ENCODE data around the gene SRRD.

SRRD gene

GRCh38 chr22:26536762-26537134 lies 53.1 kb downstream of the SRRD start:
- peaks cover 3% of the 10 kb centered on the region for H3K36me3 Mint-ChIP-seq (ENCODE audit: low read depth)
- no peak overlapping the region for H3K27ac Mint-ChIP-seq
- H3K4me1 Mint-ChIP-seq: no peaks in the 10 kb centered on the region
- no peaks in the 10 kb centered on the region for H3K9me3 Mint-ChIP-seq
- TF ChIP-seq CTCF (IDR thresholded peaks at IDR 0.05; ENCODE audit: unreplicated experiment in 3 of 3): no peak
- no peaks in the 10 kb centered on the region for H3K27me3 Mint-ChIP-seq (ENCODE audit: low read depth)
- no peak overlapping the region for H3K4me3 Mint-ChIP-seq

- H3K4me1 Mint-ChIP-seq: no peaks in the 10 kb centered on the region
- no peaks in the 10 kb centered on the region for H3K27me3 Mint-ChIP-seq (ENCODE audit: low read depth)
- H3K27ac Mint-ChIP-seq: no peak overlapping the region
- no peaks in the 10 kb centered on the region for H3K9me3 Mint-ChIP-seq
- peaks cover 7% of the 10 kb centered on the region for H3K36me3 Mint-ChIP-seq (ENCODE audit: low read depth)
- no peak overlapping the region for H3K4me3 Mint-ChIP-seq
- TF ChIP-seq CTCF (IDR thresholded peaks at IDR 0.05; ENCODE audit: unreplicated experiment in 3 of 3): no peak
These were observed 56.4 kb downstream of the SRRD start for GRCh38 chr22:26540119-26540518.

GRCh38 chr22:26541167-26541819 lies 57.6 kb downstream of the SRRD start:
- H3K36me3 Mint-ChIP-seq (ENCODE audit: low read depth): peaks cover 7% of the 10 kb centered on the region
- no peak overlapping the region for H3K4me3 Mint-ChIP-seq
- H3K9me3 Mint-ChIP-seq: no peaks in the 10 kb centered on the region
- no peaks in the 10 kb centered on the region for H3K4me1 Mint-ChIP-seq
- no peak overlapping the region for H3K27ac Mint-ChIP-seq
- H3K27me3 Mint-ChIP-seq (ENCODE audit: low read depth): no peaks in the 10 kb centered on the region
- no peak for TF ChIP-seq CTCF (IDR thresholded peaks at IDR 0.05; ENCODE audit: unreplicated experiment in 3 of 3)

GRCh38 chr22:26542831-26543230 lies 59.2 kb downstream of the SRRD start:
- TF ChIP-seq CTCF (IDR thresholded peaks at IDR 0.05; ENCODE audit: unreplicated experiment in 3 of 3): no peak
- Mint-ChIP-seq H3K4me1 (no peaks in the 10 kb centered on the region), H3K4me3 (no peak overlapping the region), H3K27ac (no peak overlapping the region), H3K27me3 (ENCODE audit: low read depth) (no peaks in the 10 kb centered on the region), H3K9me3 (no peaks in the 10 kb centered on the region), H3K36me3 (ENCODE audit: low read depth) (peaks cover 7% of the 10 kb centered on the region)
